Suppressor macrophage (primary cell): ENCODE results near the gene SLX4.
"Not testable (repeated sequence)": the region's sequence is repeated elsewhere in the genome, so short reads cannot be mapped to it uniquely, and the experiment has no call there.

Experiments used
- DNase-seq, 4 experiments: peaks; one replicate each; pipeline ENCODE4 v3.0.0-alpha.2; 2020 to 2022
- total RNA-seq, 17 experiments: gene quantifications; one replicate each; lab custom pipeline; 2026; ENCODE audit warnings: mixed read lengths in 6 of 17, inconsistent platforms in 3 of 17; lab: John Stamatoyannopoulos, UW

Gene SLX4, protein sequence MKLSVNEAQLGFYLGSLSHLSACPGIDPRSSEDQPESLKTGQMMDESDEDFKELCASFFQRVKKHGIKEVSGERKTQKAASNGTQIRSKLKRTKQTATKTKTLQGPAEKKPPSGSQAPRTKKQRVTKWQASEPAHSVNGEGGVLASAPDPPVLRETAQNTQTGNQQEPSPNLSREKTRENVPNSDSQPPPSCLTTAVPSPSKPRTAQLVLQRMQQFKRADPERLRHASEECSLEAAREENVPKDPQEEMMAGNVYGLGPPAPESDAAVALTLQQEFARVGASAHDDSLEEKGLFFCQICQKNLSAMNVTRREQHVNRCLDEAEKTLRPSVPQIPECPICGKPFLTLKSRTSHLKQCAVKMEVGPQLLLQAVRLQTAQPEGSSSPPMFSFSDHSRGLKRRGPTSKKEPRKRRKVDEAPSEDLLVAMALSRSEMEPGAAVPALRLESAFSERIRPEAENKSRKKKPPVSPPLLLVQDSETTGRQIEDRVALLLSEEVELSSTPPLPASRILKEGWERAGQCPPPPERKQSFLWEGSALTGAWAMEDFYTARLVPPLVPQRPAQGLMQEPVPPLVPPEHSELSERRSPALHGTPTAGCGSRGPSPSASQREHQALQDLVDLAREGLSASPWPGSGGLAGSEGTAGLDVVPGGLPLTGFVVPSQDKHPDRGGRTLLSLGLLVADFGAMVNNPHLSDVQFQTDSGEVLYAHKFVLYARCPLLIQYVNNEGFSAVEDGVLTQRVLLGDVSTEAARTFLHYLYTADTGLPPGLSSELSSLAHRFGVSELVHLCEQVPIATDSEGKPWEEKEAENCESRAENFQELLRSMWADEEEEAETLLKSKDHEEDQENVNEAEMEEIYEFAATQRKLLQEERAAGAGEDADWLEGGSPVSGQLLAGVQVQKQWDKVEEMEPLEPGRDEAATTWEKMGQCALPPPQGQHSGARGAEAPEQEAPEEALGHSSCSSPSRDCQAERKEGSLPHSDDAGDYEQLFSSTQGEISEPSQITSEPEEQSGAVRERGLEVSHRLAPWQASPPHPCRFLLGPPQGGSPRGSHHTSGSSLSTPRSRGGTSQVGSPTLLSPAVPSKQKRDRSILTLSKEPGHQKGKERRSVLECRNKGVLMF (N-terminal part only)
- 8.8 to 34.9 (median 18.5) reads per million in 17 experiments for total RNA-seq

DNA sequence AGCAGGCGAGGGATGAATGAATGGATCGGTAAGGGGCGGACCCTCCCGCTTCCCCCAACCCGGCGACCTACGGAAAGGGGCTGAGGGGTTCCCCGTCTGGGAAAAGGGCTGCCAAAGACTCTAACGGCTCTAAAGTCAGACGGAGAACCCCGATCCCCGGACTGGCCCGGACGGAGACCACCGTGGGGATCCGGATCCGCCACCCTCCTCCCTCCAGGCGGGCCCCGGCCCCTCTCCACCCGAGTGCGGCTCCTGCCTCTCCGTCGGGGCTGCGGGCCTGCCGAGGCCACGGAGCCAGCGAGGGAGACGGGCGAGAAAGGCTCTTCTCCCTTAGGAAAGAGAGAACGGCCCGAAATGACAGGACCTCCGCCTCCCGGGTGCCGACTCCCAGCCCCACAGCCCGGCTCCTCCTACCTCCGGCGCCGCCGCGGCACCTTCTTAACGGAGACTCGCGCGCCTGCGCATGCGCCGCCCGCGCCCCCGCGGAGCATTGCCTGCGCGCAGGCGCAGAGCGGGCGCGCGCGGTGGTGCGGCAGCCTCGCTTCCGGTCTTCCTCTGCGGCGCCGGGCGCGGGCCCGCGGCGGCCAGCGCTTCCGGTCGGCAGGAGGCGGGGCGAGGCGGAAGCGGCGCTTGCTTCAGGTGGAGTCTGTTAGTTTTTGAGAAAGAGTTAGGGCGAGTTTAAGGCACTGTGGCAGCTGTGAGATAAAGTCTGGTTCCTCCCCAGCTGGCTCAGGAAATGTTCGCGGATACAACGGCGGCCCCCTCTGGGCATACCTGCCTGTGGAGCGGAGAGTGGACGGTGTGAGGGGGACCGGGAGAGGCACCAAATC lies at the start of gene SLX4:
Gene SLX4, minus strand, starts transcription at position 461 of the 830 bp plus-strand sequence. CDS start 2,642 bp downstream, outside the sequence.
- peak; percentile 97 to 100 (median 100) for DNase-seq

GRCh38 chr16:3659251-3659650 lies 47.8 kb upstream of the SLX4 start:
- DNase-seq = no peak

- DNase-seq = no peak
Observed at GRCh38 chr16:3656491-3657468, 45.4 kb upstream of the SLX4 start.

GRCh38 chr16:3656160-3656490 lies 44.7 kb upstream of the SLX4 start:
- DNase-seq = not testable (repeated sequence)

DNA sequence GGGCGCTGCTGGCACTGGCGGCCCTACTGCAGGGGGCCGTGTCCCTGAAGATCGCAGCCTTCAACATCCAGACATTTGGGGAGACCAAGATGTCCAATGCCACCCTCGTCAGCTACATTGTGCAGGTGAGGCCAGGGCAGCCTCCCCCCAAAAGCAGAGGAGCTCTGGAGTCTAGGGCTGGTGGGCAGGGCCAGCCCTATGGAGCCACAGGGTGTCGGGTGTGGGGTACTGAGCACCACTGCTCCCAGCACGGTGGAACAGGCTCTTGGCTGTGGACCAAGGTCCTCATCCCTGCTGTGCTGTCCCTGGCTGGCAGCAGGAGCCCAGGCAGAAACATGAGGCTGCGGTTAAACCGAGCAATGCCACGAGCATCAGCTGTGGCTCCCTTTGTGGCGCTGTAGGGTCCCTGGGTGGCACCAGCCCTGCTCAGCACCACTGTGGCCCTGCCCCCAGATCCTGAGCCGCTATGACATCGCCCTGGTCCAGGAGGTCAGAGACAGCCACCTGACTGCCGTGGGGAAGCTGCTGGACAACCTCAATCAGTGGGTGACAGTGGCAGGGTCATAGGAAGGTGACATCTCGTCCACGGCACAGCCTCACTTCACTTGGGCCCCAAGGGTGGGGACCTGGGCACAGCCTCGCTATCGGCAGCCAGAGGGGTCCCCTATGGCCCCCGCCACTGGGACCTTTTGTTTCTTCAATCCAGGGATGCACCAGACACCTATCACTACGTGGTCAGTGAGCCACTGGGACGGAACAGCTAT lies 44.2 kb upstream of the SLX4 start:
- DNase-seq = no peak

GRCh38 chr16:3655030-3655395 lies 43.6 kb upstream of the SLX4 start:
- DNase-seq = no peak

GRCh38 chr16:3654249-3654991 lies 43.0 kb upstream of the SLX4 start, which contains the start of gene DNASE1:
Gene DNASE1 (plus strand): TSS chr16:3654691. CDS start chr16:3655374, 683 bp downstream.
- DNase-seq = peak; percentile 62 to 80 (median 74)

DNA sequence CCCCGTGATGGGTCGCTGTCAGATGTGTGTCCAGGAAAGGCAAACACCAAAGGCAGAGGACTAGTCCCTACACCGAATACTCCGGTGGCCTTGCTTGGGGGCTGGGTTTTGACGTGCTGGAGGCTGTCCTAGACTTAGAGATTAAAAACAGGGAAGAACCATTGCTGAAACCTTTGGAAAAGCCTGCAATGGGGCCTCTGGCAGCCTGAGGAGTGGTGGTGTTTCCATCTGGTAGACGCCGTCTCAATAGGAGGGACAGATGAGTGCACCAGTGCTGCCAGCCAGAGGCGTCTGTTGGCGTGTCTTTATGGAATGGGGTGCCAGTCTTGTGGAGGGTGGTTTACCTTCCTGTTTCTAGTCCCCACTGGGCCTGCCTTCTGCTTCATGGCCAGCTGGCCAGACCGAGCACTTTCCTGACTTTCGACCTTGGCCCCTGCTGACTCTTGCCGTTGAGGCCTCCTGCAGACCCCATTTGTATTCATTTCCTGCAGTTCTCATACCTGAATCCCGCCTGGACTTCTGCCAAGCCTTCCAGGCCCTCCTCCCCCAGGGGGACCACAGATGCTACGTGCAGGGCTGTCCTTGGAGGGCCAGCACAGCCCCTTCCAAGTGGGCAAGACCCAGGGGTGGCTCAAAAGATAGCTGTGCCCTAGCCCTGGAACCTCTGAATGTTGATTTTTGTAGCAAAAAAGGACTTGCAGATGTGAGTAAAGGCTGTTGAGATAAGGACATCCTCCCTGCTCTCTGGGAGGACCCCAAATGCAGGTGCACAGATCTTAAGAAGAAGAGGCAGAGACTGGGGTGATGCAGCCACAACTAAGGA lies 41.2 kb upstream of the SLX4 start:
- DNase-seq = no peak

GRCh38 chr16:3651461-3652372 lies 40.3 kb upstream of the SLX4 start:
- DNase-seq = no peak

- DNase-seq = no peak
Observed at GRCh38 chr16:3650631-3651265, 39.3 kb upstream of the SLX4 start.

DNA sequence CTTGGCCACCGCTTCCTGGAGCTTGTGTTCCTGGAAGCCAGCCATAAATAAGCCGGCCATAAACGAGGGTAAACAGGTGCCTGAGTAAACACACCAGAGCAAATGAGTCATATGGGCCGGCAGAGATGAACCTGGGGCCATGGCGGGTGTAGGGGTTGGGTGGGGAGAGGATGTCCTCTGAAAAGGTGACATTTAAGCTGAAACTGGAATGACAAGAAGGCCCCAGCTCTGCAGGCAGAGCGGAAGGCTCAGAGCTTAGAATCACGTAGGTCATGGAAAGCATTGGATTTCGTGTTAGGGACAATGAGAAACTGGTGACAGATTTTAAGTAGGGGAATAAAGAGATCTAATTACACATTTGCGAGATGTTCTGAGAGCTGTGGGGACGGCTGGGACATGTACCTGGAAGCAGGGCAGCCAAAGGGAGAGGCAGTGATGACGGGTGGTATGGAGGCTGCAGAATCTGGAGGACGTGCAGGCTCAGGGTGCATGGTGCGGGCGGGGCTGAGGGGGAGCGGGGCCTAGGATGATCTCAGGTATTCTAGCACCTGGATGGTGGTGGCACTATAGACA lies 35.0 kb upstream of the SLX4 start:
- no peak for DNase-seq

DNA sequence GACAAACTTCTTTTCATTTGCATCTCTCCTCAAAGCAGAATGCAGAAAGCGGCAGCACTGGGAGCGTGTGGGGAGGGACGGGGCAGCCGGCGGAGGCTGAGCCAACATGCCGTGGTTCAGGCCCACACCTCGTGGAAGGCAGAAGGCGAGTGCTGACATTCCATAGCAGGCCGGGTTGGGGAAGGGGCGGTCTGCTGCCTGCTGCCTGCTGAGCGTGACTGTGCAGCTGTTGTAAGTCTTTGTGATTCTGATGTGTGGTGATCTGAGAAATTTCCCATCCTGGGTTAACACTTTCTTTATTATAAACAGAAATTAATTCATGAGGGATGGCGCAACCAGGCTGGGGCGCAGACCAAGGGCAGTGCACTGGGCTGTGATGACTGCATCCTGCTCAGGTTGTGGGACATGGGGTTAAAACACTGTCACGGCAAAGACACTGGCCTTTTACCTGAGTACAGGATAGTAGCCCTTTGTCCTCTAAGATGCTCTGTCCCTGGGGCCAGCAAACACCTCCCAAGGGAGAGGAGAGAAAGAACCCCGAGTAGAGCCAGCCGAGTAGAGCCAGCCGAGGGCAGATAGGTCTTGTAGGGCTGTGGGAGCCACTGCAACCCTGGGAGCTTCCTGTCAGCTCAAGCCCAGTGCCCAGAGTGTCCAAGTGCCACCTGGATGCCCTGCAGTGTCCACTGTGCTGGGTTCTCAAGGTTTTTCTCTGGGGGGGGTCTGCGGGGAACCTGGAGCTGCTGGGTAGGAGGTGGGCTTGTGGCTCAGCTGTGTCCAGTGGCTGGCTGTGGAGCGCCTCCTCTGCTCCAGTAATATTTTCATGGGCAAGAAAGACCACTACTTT lies 34.3 kb upstream of the SLX4 start:
- DNase-seq = no peak

- DNase-seq = no peak
Observed at GRCh38 chr16:3645108-3645503, 33.7 kb upstream of the SLX4 start.

GRCh38 chr16:3643095-3643730 lies 31.8 kb upstream of the SLX4 start:
- no peak for DNase-seq
